Adipocyte (in vitro differentiated cells): ENCODE data around the gene GLRX5.
A peak's percentile ranks its signal among the peaks of the same experiment; 100 is the strongest.

Experiments
- DNase-seq: peaks from one replicate; pipeline ENCODE4 v3.0.0-alpha.2; 2015; ENCODE audit warnings: low read depth
- H3K27me3 ChIP-seq: replicated peaks from 2 replicates; pipeline ENCODE4 v1.7.0; 2013; ENCODE audit warnings: mild to moderate bottlenecking, low read length, moderate library complexity; ENCODE audit not compliant: control insufficient read depth, insufficient read depth
- H3K36me3 ChIP-seq: 2 replicates; pipeline ENCODE4 v1.7.0; 2013; ENCODE audit warnings: low read length, mild to moderate bottlenecking, moderate library complexity; ENCODE audit not compliant: control insufficient read depth, insufficient read depth, severe bottlenecking
- H3K4me1 ChIP-seq: 2 replicates; pipeline ENCODE4 v1.7.0; 2013; ENCODE audit warnings: mild to moderate bottlenecking, low read length, moderate library complexity; ENCODE audit not compliant: control insufficient read depth, insufficient read depth
- H3K4me3 ChIP-seq: 2 replicates; pipeline ENCODE4 v1.7.0; 2013; ENCODE audit warnings: mild to moderate bottlenecking, low read length, moderate library complexity
- H3K9ac ChIP-seq: 2 replicates; pipeline ENCODE4 v1.7.0; 2013; ENCODE audit warnings: mild to moderate bottlenecking, low read length, moderate library complexity
- H3K9me3 ChIP-seq: 2 replicates; pipeline ENCODE4 v1.7.0; 2013; ENCODE audit warnings: mild to moderate bottlenecking, low read length, moderate library complexity; ENCODE audit not compliant: control insufficient read depth

GLRX5 gene

DNA sequence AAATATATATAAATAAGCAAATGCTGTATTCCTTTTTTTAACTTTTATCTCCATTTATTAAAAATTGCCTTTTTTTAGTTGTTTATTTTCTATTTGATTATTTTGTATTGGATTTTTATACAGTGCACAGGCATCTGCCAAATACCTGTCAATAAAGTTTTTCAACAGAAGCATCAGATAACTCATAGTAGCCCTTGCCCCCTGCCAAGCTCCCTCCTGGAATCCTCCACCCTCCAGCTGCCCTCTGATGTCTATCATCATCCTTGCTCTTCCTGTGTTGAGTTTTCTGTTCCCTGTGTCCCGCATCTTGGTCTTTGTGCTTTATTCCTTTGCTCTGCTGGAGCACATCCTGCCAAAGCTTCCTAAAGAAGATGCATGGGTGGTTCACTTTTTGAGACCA lies 16.6 kb downstream of the GLRX5 start:
- H3K4me3 ChIP-seq, result no peak overlapping the region
- H3K9me3 ChIP-seq, result no peaks in the 10 kb centered on the region
- no peak for DNase-seq

DNA sequence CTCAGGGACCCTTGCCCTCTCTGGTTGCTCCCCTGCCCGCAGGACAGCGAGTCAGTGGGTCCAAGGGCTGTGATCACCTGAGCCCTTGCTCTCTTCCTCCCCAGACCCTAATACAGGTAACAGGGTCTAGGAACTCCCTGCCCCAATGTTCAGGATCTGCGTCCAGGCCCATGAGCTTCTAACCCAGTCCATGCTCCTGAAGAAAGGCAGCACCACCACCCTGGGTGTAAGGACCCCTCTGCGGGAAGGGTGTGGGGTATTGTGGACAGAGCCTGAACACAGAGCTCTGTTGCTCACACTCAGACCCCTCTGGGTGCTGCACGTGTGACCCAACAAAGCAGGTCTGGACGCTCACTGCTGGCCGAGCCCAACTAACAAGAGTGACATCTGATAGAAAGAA lies 18.3 kb downstream of the GLRX5 start:
- Histone ChIP-seq H3K27me3 (no peaks in the 10 kb centered on the region), H3K36me3 (no peaks in the 10 kb centered on the region), H3K9me3 (no peaks in the 10 kb centered on the region), H3K9ac (no peak overlapping the region), H3K4me1 (peaks cover 4% of the 10 kb centered on the region), H3K4me3 (no peak overlapping the region)
- DNase-seq, result no peak

More for the DNA sequence above, 16.6 kb downstream of the GLRX5 start:
- Histone ChIP-seq H3K4me1 (peaks cover 14% of the 10 kb centered on the region), H3K36me3 (peaks cover 6% of the 10 kb centered on the region), H3K9ac (no peak overlapping the region), H3K27me3 (no peaks in the 10 kb centered on the region)

DNA sequence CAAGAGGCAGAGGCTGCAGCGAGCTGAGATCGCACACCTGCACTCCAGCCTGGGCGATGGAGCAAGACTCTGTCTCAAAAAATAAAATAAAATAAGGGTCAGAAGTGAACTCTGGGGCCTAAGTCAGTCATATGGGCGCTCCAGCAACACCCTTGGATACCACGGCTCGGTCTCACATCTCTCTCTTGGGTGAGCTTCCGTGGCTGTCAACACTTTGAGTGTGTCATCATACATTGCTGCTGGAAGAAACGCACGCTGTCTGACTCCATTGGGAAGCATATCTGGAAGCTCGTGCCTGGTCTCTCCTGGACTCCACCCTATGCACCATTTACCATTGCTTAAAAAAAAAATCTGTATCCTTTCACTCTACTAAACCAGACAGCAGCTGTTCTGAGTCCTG lies 20.2 kb downstream of the GLRX5 start:
- Histone ChIP-seq H3K4me3 (no peak overlapping the region), H3K9ac (no peak overlapping the region), H3K36me3 (no peaks in the 10 kb centered on the region), H3K27me3 (no peaks in the 10 kb centered on the region), H3K9me3 (no peaks in the 10 kb centered on the region), H3K4me1 (no peaks in the 10 kb centered on the region)
- no peak for DNase-seq

DNA sequence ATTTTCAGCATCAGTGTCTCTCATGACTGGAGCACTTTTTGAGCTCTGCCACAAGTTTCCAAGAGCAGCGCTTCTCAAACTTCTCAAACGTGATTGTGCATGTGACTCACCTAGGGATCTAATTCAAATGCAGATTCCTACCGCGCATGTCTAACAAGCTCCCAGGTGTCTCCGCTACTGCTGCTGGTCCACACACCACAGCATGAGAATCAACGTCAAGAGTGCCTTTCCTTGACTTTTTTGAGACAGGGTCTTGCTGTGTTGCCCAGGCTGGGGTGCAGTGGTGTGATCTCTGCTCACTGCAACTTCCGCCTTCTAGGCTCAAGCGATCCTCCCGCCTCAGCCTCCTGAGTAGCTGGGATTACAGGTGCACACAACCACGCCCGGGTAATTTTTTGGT lies 22.4 kb downstream of the GLRX5 start:
- Histone ChIP-seq H3K36me3 (no peaks in the 10 kb centered on the region), H3K4me1 (no peaks in the 10 kb centered on the region), H3K27me3 (no peaks in the 10 kb centered on the region), H3K9ac (no peak overlapping the region), H3K9me3 (no peaks in the 10 kb centered on the region), H3K4me3 (no peak overlapping the region)
- no peak for DNase-seq

DNA sequence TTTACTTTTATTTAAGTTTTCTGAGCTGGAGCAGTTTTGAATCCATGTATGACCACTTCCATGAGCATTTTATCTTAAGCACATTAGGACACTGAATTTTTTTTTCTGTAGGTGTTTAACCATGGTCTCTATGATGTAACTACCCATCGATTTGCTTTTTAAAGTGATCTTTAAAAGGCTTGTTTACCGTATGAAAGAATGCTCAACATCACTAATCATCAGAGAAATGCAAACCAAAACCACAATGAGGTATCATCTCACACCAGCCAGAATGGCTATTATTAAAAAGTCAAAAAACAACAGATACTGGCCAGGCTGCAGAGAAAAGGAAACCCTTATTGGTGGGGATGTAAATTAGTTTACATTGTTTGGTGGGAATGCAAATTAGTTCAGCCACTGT lies 23.0 kb downstream of the GLRX5 start:
- Histone ChIP-seq H3K9me3 (no peaks in the 10 kb centered on the region), H3K9ac (no peak overlapping the region), H3K4me3 (no peak overlapping the region), H3K4me1 (no peaks in the 10 kb centered on the region), H3K27me3 (peaks cover 5% of the 10 kb centered on the region), H3K36me3 (no peaks in the 10 kb centered on the region)
- DNase-seq, result no peak

DNA sequence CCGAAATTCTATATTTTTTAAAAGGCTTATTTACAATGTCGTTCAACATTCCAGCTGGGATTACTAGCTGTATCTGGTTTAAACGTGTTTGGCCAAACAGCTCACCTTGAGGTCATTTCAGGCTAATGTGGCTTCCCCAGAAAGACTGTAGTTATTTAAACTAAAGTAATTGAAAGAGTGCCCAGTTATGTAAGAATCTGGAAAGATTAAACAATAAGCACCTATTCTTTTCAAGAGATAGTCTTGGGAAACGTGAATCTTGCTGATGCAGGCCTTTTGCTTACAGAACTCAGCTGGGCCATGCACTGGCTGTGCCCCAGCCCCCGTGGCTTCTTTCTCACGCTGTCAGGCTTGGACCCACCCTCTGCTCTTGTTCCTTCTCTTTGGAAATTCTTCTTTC lies 24.4 kb downstream of the GLRX5 start:
- Histone ChIP-seq H3K9ac (no peak overlapping the region), H3K4me1 (peaks cover 2% of the 10 kb centered on the region), H3K27me3 (peaks cover 5% of the 10 kb centered on the region), H3K4me3 (no peak overlapping the region), H3K9me3 (no peaks in the 10 kb centered on the region), H3K36me3 (no peaks in the 10 kb centered on the region)
- no peak for DNase-seq

DNA sequence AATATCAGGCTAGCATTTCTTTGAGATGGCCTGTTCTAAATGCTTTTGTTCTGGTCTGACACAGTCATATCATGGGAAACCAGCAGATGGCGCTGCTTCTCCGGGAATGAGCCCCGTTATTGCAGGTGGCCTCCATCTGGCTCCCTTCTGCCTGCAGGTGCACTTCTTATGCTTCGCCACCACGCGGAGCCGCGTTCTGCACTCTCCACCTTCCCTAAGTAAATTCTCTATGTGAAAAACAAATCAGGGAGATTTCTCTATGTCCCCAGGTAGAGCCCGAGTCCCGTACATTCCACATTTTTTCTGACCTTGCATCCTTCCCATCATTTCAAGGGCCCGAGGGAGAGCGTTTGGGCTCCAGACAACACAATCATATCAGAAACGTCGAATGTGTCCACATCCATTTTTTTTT lies 26.2 kb downstream of the GLRX5 start:
- Histone ChIP-seq H3K27me3 (peaks cover 5% of the 10 kb centered on the region), H3K36me3 (no peaks in the 10 kb centered on the region)
- peak; percentile 86 for DNase-seq

DNA sequence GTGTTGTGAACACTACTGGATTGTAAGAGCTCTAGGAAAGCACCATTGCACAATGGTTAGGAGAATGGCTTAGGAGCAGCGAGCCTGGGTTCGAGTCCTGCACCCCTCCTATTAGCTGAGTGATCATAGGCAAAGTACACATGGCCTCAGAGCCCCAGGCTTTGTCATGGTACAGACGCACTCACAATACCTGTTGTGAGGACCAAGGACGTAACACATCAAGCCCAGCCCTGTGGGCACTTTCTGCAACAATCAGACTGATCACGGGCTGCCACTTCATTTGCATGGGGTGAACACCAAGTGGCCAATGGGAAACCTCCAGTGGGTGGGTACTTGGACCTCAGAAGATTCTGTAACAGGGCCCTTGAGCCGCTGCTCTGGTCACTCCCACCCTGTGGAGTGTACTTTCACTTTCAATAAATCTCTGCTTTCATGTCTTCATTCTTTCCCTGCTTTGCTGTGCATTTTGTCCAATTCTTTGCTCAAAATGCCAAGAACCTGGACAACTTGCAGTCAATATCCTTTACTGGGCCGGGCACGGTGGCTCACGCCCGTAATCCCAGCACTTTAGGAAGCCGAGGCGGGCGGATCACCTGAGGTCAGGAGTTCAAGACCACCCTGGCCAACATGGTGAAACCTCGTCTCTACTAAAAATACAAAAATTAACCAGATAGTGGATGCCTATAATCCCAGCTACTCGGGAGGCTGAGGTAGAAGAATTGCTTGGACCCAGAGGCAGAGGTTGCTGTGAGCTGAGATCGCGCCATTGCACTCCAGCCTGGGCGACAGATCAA lies 28.2 kb downstream of the GLRX5 start:
- no peaks in the 10 kb centered on the region for H3K9me3 ChIP-seq
- H3K36me3 ChIP-seq, result no peaks in the 10 kb centered on the region
- peak overlapping the region; percentile 70 for H3K4me3 ChIP-seq
- DNase-seq, result peak; percentile 57
- H3K4me1 ChIP-seq, result peaks cover 5% of the 10 kb centered on the region
- H3K27me3 ChIP-seq, result peaks cover 12% of the 10 kb centered on the region
- no peak overlapping the region for H3K9ac ChIP-seq

More for the DNA sequence above, 26.2 kb downstream of the GLRX5 start:
- Histone ChIP-seq H3K4me3 (no peak overlapping the region), H3K4me1 (peaks cover 5% of the 10 kb centered on the region), H3K9me3 (no peaks in the 10 kb centered on the region), H3K9ac (no peak overlapping the region)

DNA sequence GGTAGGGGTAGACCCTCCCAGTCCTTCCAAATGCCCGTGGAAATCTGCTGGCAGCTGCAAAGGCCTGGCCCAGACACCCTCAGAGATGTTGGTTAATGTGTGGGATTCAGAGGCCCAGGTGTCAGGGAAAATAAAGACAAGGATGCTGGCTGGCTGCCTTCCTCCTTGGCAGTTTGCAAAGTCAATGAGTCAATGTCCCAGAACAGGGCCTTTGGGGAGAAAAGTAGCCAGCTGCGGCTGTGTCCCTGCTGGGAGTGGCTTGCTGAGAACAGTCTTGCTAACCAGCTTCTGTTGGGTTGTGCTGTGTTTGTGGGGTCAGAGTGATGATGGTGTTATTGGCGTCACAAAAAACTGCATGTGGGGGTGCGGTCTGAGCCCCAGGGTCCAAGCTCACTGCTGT lies 29.2 kb downstream of the GLRX5 start:
- Histone ChIP-seq H3K36me3 (no peaks in the 10 kb centered on the region), H3K9me3 (no peaks in the 10 kb centered on the region), H3K9ac (no peak overlapping the region), H3K27me3 (peaks cover 13% of the 10 kb centered on the region), H3K4me1 (peaks cover 5% of the 10 kb centered on the region), H3K4me3 (no peak overlapping the region)
- DNase-seq, result no peak

DNA sequence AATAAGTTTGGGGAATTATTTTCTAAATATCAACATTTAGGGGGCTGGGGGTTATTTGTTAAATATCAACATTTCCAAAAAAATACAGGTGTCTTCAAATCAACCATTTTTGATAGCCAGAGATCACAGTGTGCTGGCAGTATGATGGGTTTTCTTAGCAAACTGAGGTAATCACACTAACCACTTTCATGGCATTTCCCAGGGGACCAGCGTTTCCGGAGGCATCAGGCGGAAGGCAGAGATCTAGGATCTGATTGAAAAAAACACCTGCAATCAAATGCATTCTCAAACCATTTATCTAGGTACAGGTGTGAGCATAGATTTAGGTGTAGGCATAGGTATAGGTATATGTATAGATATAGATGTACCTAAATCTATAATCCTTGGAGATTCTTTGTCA lies 34.6 kb downstream of the GLRX5 start:
- H3K27me3 ChIP-seq, result peaks cover 30% of the 10 kb centered on the region
- DNase-seq, result no peak
- H3K4me3 ChIP-seq, result no peak overlapping the region
- H3K9me3 ChIP-seq, result no peaks in the 10 kb centered on the region
- H3K9ac ChIP-seq, result no peak overlapping the region
- H3K4me1 ChIP-seq, result peaks cover under 1% of the 10 kb centered on the region
- no peaks in the 10 kb centered on the region for H3K36me3 ChIP-seq

DNA sequence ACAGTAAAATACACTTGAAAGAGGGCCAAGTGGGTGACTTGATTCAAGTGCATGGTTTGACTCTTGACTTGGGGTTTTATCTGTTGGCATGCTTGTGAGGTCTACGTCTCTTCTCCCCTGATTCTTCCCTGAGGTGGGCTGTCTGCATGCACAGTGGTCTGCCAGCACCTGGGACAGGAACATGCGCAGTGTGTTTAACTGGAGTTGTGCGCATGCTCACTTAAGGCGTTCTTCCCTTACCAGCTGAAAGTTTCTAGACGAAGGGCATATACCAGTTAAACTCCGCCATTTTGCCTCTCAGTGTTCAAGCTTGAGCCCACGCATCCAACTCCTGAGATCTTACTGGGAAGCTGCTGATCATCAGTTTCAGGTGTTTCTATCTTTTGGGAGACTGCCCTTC lies 38.5 kb downstream of the GLRX5 start:
- H3K9me3 ChIP-seq, result no peaks in the 10 kb centered on the region
- H3K27me3 ChIP-seq, result peaks cover 40% of the 10 kb centered on the region
- no peak for DNase-seq
- H3K9ac ChIP-seq, result no peak overlapping the region
- H3K36me3 ChIP-seq, result no peaks in the 10 kb centered on the region
- H3K4me1 ChIP-seq, result no peaks in the 10 kb centered on the region
- H3K4me3 ChIP-seq, result no peak overlapping the region
